ENCODE results near the gene TECR. TPM values are rescaled to one million over a fixed set of nuclear protein-coding genes. Genes with fewer than 3 reads are reported as not detected.

TECR gene
- total and polyA plus RNA-seq, 2 of the 13 experiments (the other 11 are each of a cell fraction or from before 2014, with no cell fraction given): 54.9 to 121 TPM

GRCh38 chr19:14480700-14481079, 48.7 kb upstream of the TECR start:
- Histone ChIP-seq H3K4me2 (ENCODE audit: low read depth, low read length) (no peak overlapping the region), H2AFZ (ENCODE audit: low read length) (no peak overlapping the region), H3K4me1 (ENCODE audit: insufficient read depth, low read length) (0 out of 2 replicates have a peak, but pooled peaks cover under 1% of the 10 kb centered on the region), H3K4me3 (replicated peaks in 1 of 3; ENCODE audit: insufficient read depth in 1 of 3, low read depth in 2 of 3, low read length in 3 of 3) (no peak overlapping the region), H3K27me3 (ENCODE audit: control insufficient read depth in 1 of 2, insufficient read depth in 2 of 2, low read length in 2 of 2) (no peaks in the 10 kb centered on the region), H3K9me3 (ENCODE audit: low read length) (no peaks in the 10 kb centered on the region), H3K79me2 (ENCODE audit: insufficient read depth, low read length) (no peaks in the 10 kb centered on the region), H3K27ac (ENCODE audit: extremely low read length, insufficient read depth, low read length) (no peak overlapping the region), H4K20me1 (ENCODE audit: insufficient read depth, low read length) (no peaks in the 10 kb centered on the region), H3K9ac (ENCODE audit: insufficient read depth, low read depth, low read length) (no peak overlapping the region), H3K36me3 (replicated peaks in 1 of 2; ENCODE audit: control insufficient read depth in 1 of 2, insufficient read depth in 2 of 2, low read length in 2 of 2) (peaks cover 4 to 17% of the 10 kb centered on the region in 2 experiments; a peak in 3 of 5 replicates)
- in situ Hi-C loops (cut with HindIII; ENCODE audit: extremely low pct_ligation_motif_present, low pct_unique_long_range_greater_than_20kb) (no loop called here), intact Hi-C loops (cut with micrococcal nuclease; ENCODE audit: unreplicated experiment) (no loop called here)
- no peak for TF ChIP-seq PRPF4 (IDR thresholded peaks at IDR 0.05; ENCODE audit: low read depth, low read length, poor library complexity, severe bottlenecking)
- TF ChIP-seq NKX3-1 (CRISPR knock-in tag; IDR thresholded peaks at IDR 0.05): no peak
- no peak for TF ChIP-seq RFX5 (IDR thresholded peaks at IDR 0.05; ENCODE audit: low read depth, low read length)
- TF ChIP-seq ISX (CRISPR knock-in tag; conservative IDR thresholded peaks at IDR 0.05): no peak
- no peak for TF ChIP-seq ZNF232 (CRISPR knock-in tag; IDR thresholded peaks at IDR 0.05; ENCODE audit: borderline replicate concordance)
- no peak for TF ChIP-seq POLR2AphosphoS5 (IDR thresholded peaks at IDR 0.05; ENCODE audit: low read depth, low read length)
- no peak for TF ChIP-seq ZKSCAN5 (CRISPR knock-in tag; IDR thresholded peaks at IDR 0.05)
- no peak for TF ChIP-seq KLF13 (CRISPR knock-in tag; IDR thresholded peaks at IDR 0.05)
- no peak for TF ChIP-seq ZNF784 (CRISPR knock-in tag; IDR thresholded peaks at IDR 0.05; ENCODE audit: borderline replicate concordance)
- no peak for TF ChIP-seq SCMH1 (CRISPR knock-in tag; IDR thresholded peaks at IDR 0.05; ENCODE audit: borderline replicate concordance)
- TF ChIP-seq ESRRA (CRISPR knock-in tag; IDR thresholded peaks at IDR 0.05; ENCODE audit: low read depth): no peak
- POLR2A ChIA-PET: no interaction called here
- DNase-seq (ENCODE audit: low spot score): no peak
- no TSS peak for BruUV-seq (replicated peaks)
- CTCF ChIA-PET (ENCODE audit: low intra/inter-chr PET ratio, low total read pairs): no interaction called here
- FAIRE-seq: no peak
- ATAC-seq: no peak
- 79% methylated on average over 5 of the region's 5 CpGs for WGBS (ENCODE audit: low lambda C conversion rate)
